WTC11 (cell line): Measurements from ENCODE around the gene CLTB. TPM values are rescaled to one million over a fixed set of nuclear protein-coding genes. Genes with fewer than 3 reads are reported as not detected.

Experiments used
- ATAC-seq: fragments of 200-7000 bp; cut with Tn5 transposase; 2 replicates; pipeline ENCODE4 v1.10.0; 2021; ENCODE audit warnings: mild to moderate bottlenecking, moderate library complexity
- CTCF ChIA-PET: fragments of 300-600 bp; sonication (Branson Sonifier 250); formaldehyde crosslinking; loops from one replicate; lab custom pipeline; 2021; ENCODE audit warnings: antibody characterized with exemption; lab: Charles Lee
- POLR2A ChIA-PET: fragments of 350-600 bp; sonication (Branson Sonifier 250); formaldehyde crosslinking; loops from one replicate; lab custom pipeline; 2021; ENCODE audit warnings: antibody characterized with exemption; lab: Charles Lee
- DNase-seq: peaks from one replicate; pipeline ENCODE4 v3.0.0; 2021; ENCODE audit warnings: low spot score
- H3K27ac Mint-ChIP-seq: 2 replicates; pipeline ENCODE4 v1.8.0; 2021; ENCODE audit warnings: mixed read lengths
- H3K27me3 Mint-ChIP-seq: 2 replicates; pipeline ENCODE4 v1.8.0; 2021; ENCODE audit warnings: low read depth, mild to moderate bottlenecking, moderate library complexity, mixed read lengths
- H3K36me3 Mint-ChIP-seq: 2 replicates; pipeline ENCODE4 v1.8.0; 2021; ENCODE audit warnings: mixed read lengths
- H3K4me1 Mint-ChIP-seq: 2 replicates; pipeline ENCODE4 v1.8.0; 2022; ENCODE audit warnings: mixed read lengths
- H3K4me3 Mint-ChIP-seq: 2 replicates; pipeline ENCODE4 v1.8.0; 2021; ENCODE audit warnings: mild to moderate bottlenecking, moderate library complexity, mixed read lengths
- H3K9me3 Mint-ChIP-seq: 2 replicates; pipeline ENCODE4 v1.8.0; 2021; ENCODE audit warnings: mixed read lengths
- ATF1 ChIP-seq: sonication (generic); formaldehyde crosslinking; IDR thresholded peaks from 2 replicates; pipeline ENCODE4 v1.8.1; 2023; ENCODE audit warnings: mild to moderate bottlenecking, moderate library complexity, missing genetic modification reagents
- ATF2 ChIP-seq: sonication (generic); formaldehyde crosslinking; IDR thresholded peaks from 2 replicates; pipeline ENCODE4 v1.8.1; 2022; ENCODE audit warnings: low read depth, missing genetic modification reagents, borderline replicate concordance
- CREM ChIP-seq: sonication (generic); formaldehyde crosslinking; IDR thresholded peaks from 2 replicates; pipeline ENCODE4 v1.8.1; 2022; ENCODE audit warnings: mild to moderate bottlenecking, missing genetic modification reagents, moderate library complexity
- EMX1 ChIP-seq: fragments of 250-450 bp; sonication (Bioruptor Pico); IDR thresholded peaks from 2 replicates; pipeline ENCODE4 v1.8.0; 2021; ENCODE audit warnings: mild to moderate bottlenecking
- ESRRA ChIP-seq: sonication (generic); formaldehyde crosslinking; IDR thresholded peaks from 2 replicates; pipeline ENCODE4 v1.8.1; 2022; ENCODE audit warnings: mild to moderate bottlenecking, missing genetic modification reagents, borderline replicate concordance
- FOXK1 ChIP-seq: sonication (generic); formaldehyde crosslinking; IDR thresholded peaks from 2 replicates; pipeline ENCODE4 v1.8.0; 2022; ENCODE audit warnings: mild to moderate bottlenecking, moderate library complexity, missing genetic modification reagents
- GABPB1 ChIP-seq: sonication (generic); formaldehyde crosslinking; IDR thresholded peaks from 2 replicates; pipeline ENCODE4 v1.8.1; 2023; ENCODE audit warnings: mild to moderate bottlenecking, missing genetic modification reagents
- HMGA2 ChIP-seq: fragments of 250-450 bp; sonication (Bioruptor Pico); IDR thresholded peaks from 2 replicates; pipeline ENCODE4 v1.4.0; 2021; ENCODE audit warnings: mild to moderate bottlenecking, moderate library complexity
- IRF2 ChIP-seq: sonication (generic); formaldehyde crosslinking; IDR thresholded peaks from 2 replicates; pipeline ENCODE4 v1.8.0; 2022; ENCODE audit warnings: low read depth, missing genetic modification reagents, borderline replicate concordance
- JAZF1 ChIP-seq: fragments of 250-450 bp; sonication (Bioruptor Pico); IDR thresholded peaks from 2 replicates; pipeline ENCODE4 v1.9.0; 2021; ENCODE audit warnings: moderate library complexity, mild to moderate bottlenecking, inconsistent platforms
- MAX ChIP-seq: sonication (generic); formaldehyde crosslinking; IDR thresholded peaks from 2 replicates; pipeline ENCODE4 v1.8.0; 2022; ENCODE audit warnings: mild to moderate bottlenecking, missing genetic modification reagents
- MXD4 ChIP-seq: fragments of 250-450 bp; sonication (Bioruptor Pico); IDR thresholded peaks from 2 replicates; pipeline ENCODE4 v1.8.0; 2021; ENCODE audit warnings: mild to moderate bottlenecking, moderate library complexity, borderline replicate concordance
- NR2C2 ChIP-seq: sonication (generic); formaldehyde crosslinking; IDR thresholded peaks from 2 replicates; pipeline ENCODE4 v1.8.0; 2022; ENCODE audit warnings: mild to moderate bottlenecking, missing genetic modification reagents
- NR3C1 ChIP-seq: sonication (generic); formaldehyde crosslinking; conservative IDR thresholded peaks from 2 replicates; pipeline ENCODE4 v1.8.1; 2023; ENCODE audit warnings: low read depth, mild to moderate bottlenecking, missing genetic modification reagents
- RELA ChIP-seq: sonication (generic); formaldehyde crosslinking; IDR thresholded peaks from 2 replicates; pipeline ENCODE4 v1.8.1; 2022; ENCODE audit warnings: missing genetic modification reagents, mild to moderate bottlenecking, borderline replicate concordance
- SOX15 ChIP-seq: fragments of 250-450 bp; sonication (Bioruptor Pico); IDR thresholded peaks from 2 replicates; pipeline ENCODE4 v1.9.0; 2021; ENCODE audit warnings: mild to moderate bottlenecking
- TP53 ChIP-seq: sonication (generic); formaldehyde crosslinking; IDR thresholded peaks from 2 replicates; pipeline ENCODE4 v1.8.1; 2023; ENCODE audit warnings: mild to moderate bottlenecking, missing genetic modification reagents
- ZBTB21 ChIP-seq: sonication (generic); formaldehyde crosslinking; IDR thresholded peaks from 2 replicates; pipeline ENCODE4 v1.8.1; 2023; ENCODE audit warnings: mild to moderate bottlenecking, missing genetic modification reagents, borderline replicate concordance
- ZNF138 ChIP-seq: sonication (generic); formaldehyde crosslinking; conservative IDR thresholded peaks from 2 replicates; pipeline ENCODE4 v1.8.1; 2022; ENCODE audit warnings: mild to moderate bottlenecking, moderate library complexity, missing genetic modification reagents
- ZNF317 ChIP-seq: sonication (generic); formaldehyde crosslinking; IDR thresholded peaks from 2 replicates; pipeline ENCODE4 v1.8.1; 2023; ENCODE audit warnings: low read depth, mild to moderate bottlenecking, moderate library complexity, missing genetic modification reagents, borderline replicate concordance
- ZNF396 ChIP-seq: fragments of 250-450 bp; sonication (Bioruptor Pico); IDR thresholded peaks from 2 replicates; pipeline ENCODE4 v1.8.0; 2021; ENCODE audit warnings: mild to moderate bottlenecking, moderate library complexity, borderline replicate concordance
- total RNA-seq: library from RNA; stranded (reverse); gene quantifications from 3 replicates; pipeline ENCODE4 v1.2.3, GENCODE V29; 2021
- TF ChIP-seq, protein P1 (sequence below): fragments of 250-450 bp; sonication (Bioruptor Pico); IDR thresholded peaks from 2 replicates; pipeline ENCODE4 v1.9.0; 2021; ENCODE audit warnings: moderate library complexity, mild to moderate bottlenecking, inconsistent platforms, borderline replicate concordance
- TF ChIP-seq, protein P2 (sequence below): sonication (generic); formaldehyde crosslinking; IDR thresholded peaks from 2 replicates; pipeline ENCODE4 v1.8.1; 2023; ENCODE audit warnings: mild to moderate bottlenecking, moderate library complexity, missing genetic modification reagents
- TF ChIP-seq, protein P3 (sequence below): sonication (generic); formaldehyde crosslinking; IDR thresholded peaks from 2 replicates; pipeline ENCODE4 v1.8.1; 2022; ENCODE audit warnings: mild to moderate bottlenecking, moderate library complexity, missing genetic modification reagents

The CLTB gene
- total RNA-seq, 1 experiment from 2014 or later: 33.8 TPM

- Mint-ChIP-seq H3K27ac (peak overlapping the region; percentile 51; the same call in 1 of the 2 replicates), H3K27me3 (peaks cover 2% of the 10 kb centered on the region), H3K4me3 (peak overlapping the region; percentile 25; the same call in 1 of the 2 replicates), H3K4me1 (peaks cover 21% of the 10 kb centered on the region), H3K9me3 (peaks cover 4% of the 10 kb centered on the region; the same call in 1 of the 2 replicates), H3K36me3 (no peaks in the 10 kb centered on the region)
- no peak for DNase-seq
- CTCF ChIA-PET: interaction anchor here (1.2 kb wide), 1 partner anchor 36 kb away, joined by 4 read pairs; no protein-coding TSS in a partner anchor
- POLR2A ChIA-PET: interaction anchor here (0.6 kb wide), 1 partner anchor 29 kb away, joined by 5 read pairs; no protein-coding TSS in a partner anchor
- no peak for TF ChIP-seq ZBTB21
- TF ChIP-seq HMGA2 (CRISPR knock-in tag): no peak
- TF ChIP-seq JAZF1: no peak
- TF ChIP-seq ESRRA (CRISPR knock-in tag): no peak
- TF ChIP-seq ATF1 (CRISPR knock-in tag): no peak
- TF ChIP-seq MAX: no peak
- TF ChIP-seq FOXK1 (CRISPR knock-in tag): no peak
- TF ChIP-seq ZNF138 (CRISPR knock-in tag): no peak
- no peak for TF ChIP-seq IRF2 (CRISPR knock-in tag)
- no peak for TF ChIP-seq ATF2 (CRISPR knock-in tag)
- no peak for TF ChIP-seq TP53 (CRISPR knock-in tag)
- TF ChIP-seq SOX15 (CRISPR knock-in tag): no peak
- TF ChIP-seq, protein P1, sequence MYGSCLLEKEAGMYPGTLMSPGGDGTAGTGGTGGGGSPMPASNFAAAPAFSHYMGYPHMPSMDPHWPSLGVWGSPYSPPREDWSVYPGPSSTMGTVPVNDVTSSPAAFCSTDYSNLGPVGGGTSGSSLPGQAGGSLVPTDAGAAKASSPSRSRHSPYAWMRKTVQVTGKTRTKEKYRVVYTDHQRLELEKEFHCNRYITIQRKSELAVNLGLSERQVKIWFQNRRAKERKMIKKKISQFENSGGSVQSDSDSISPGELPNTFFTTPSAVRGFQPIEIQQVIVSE (CRISPR knock-in tag): no peak
- no peak for TF ChIP-seq GABPB1
- no peak for TF ChIP-seq MXD4 (CRISPR knock-in tag)
- TF ChIP-seq, protein P2, sequence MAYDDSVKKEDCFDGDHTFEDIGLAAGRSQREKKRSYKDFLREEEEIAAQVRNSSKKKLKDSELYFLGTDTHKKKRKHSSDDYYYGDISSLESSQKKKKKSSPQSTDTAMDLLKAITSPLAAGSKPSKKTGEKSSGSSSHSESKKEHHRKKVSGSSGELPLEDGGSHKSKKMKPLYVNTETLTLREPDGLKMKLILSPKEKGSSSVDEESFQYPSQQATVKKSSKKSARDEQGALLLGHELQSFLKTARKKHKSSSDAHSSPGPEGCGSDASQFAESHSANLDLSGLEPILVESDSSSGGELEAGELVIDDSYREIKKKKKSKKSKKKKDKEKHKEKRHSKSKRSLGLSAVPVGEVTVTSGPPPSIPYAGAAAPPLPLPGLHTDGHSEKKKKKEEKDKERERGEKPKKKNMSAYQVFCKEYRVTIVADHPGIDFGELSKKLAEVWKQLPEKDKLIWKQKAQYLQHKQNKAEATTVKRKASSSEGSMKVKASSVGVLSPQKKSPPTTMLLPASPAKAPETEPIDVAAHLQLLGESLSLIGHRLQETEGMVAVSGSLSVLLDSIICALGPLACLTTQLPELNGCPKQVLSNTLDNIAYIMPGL (CRISPR knock-in tag): no peak
- no peak for TF ChIP-seq NR2C2 (CRISPR knock-in tag)
- ATAC-seq: peak; percentile 52
These were observed 25.6 kb upstream of the CLTB start for GRCh38 chr5:176441921-176442323.

DNA sequence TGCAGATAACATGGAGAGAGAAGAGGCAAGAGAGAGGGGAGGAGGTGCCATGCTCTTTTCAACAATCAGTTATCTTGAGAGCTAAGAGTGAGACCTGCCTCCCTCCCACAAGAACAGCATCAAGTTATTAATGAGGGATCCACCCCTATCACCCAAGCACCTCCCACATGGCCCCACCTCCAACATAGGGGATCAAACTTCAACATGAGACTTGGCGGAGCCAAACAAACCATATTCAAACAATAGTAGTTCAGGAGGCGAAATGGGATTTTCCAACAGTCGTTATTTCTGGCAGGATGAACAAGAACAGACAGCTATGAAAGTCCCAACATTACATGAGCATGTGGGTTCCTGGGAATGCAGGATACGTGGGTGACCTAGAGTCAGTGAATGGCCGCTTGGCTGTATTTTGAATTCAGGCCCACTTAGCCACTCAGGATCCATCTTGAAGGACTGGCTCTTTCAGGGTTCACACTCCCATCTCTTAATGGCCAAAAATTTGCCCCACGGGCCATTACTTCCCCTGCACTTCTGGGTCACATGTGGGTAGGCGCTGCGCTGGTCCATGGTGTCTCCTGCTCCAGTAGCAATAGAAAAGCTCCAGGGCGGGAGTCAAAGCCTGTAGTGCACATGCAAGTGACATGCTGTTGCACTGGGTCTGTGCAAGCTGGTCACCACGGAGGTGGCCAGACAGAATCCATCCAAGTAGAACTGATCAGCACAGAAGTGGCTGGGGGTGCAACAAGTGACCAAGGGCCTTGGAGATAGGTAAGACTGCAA, 24.8 kb upstream of the CLTB start:
- Mint-ChIP-seq H3K4me3 (no peak overlapping the region), H3K27ac (no peak overlapping the region), H3K4me1 (peaks cover 15% of the 10 kb centered on the region), H3K36me3 (no peaks in the 10 kb centered on the region), H3K9me3 (peaks cover 7% of the 10 kb centered on the region; the same call in 1 of the 2 replicates), H3K27me3 (peaks cover 5% of the 10 kb centered on the region)
- CTCF ChIA-PET: interaction anchor here (1.2 kb wide), 1 partner anchor 35 kb away, joined by 4 read pairs; no protein-coding TSS in a partner anchor
- ATAC-seq: no peak; the same call in 1 of the 2 replicates
- DNase-seq: no peak
- POLR2A ChIA-PET: interaction anchor here (0.6 to 1.0 kb wide), 2 partner anchors 25 to 30 kb away, joined by 3 to 5 read pairs; no protein-coding TSS in a partner anchor
- TF ChIP-seq ZNF317 (CRISPR knock-in tag) (no peak), NR3C1 (CRISPR knock-in tag) (no peak), ZNF396 (CRISPR knock-in tag) (no peak), EMX1 (CRISPR knock-in tag) (no peak), CREM (no peak), RELA (CRISPR knock-in tag) (no peak), MAX (no peak)
- TF ChIP-seq, protein P3, sequence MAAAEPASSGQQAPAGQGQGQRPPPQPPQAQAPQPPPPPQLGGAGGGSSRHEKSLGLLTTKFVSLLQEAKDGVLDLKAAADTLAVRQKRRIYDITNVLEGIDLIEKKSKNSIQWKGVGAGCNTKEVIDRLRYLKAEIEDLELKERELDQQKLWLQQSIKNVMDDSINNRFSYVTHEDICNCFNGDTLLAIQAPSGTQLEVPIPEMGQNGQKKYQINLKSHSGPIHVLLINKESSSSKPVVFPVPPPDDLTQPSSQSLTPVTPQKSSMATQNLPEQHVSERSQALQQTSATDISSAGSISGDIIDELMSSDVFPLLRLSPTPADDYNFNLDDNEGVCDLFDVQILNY: no peak
